HepG2 (cell line): ENCODE measurements around the gene FAAP100. TPM values are rescaled to one million over a fixed set of nuclear protein-coding genes. Genes with fewer than 3 reads are reported as not detected.
A peak's percentile ranks its signal among the peaks of the same experiment; 100 is the strongest.

Experiments used
- EP300 ChIP-seq, 3 experiments: sonication (generic) in 1 of 3; formaldehyde crosslinking in 1 of 3; IDR thresholded peaks; 2 replicates each; pipeline versions ENCODE4 v1.5.1 to v1.6.1; 2011 to 2020; ENCODE audit warnings: low read depth in 2 of 3, low read length in 2 of 3, borderline replicate concordance in 1 of 3, improper control_type of control experiment in 1 of 3, mild to moderate bottlenecking in 1 of 3, missing genetic modification reagents in 1 of 3, moderate library complexity in 1 of 3
- FOXA1 ChIP-seq, 2 experiments: fragments of 450-650 bp in 1 of 2; sonication (generic) in 1 of 2; formaldehyde crosslinking in 1 of 2; IDR thresholded peaks; 2 replicates each; pipeline versions ENCODE4 v1.4.0 to v1.6.1; 2016 to 2020; ENCODE audit warnings: missing genetic modification reagents in 1 of 2
- NCOA2 ChIP-seq: sonication (generic); formaldehyde crosslinking; IDR thresholded peaks from 2 replicates; pipeline ENCODE4 v1.8.0; 2022; ENCODE audit warnings: inconsistent platforms
- THRA ChIP-seq: sonication (generic); formaldehyde crosslinking; IDR thresholded peaks from 2 replicates; pipeline ENCODE4 v1.4.0; 2020; ENCODE audit warnings: missing genetic modification reagents, borderline replicate concordance
- ZBTB43 ChIP-seq: sonication (generic); formaldehyde crosslinking; conservative IDR thresholded peaks from 2 replicates; pipeline ENCODE4 v1.4.0; 2020; ENCODE audit warnings: missing genetic modification reagents
- ZNF234 ChIP-seq: sonication (generic); formaldehyde crosslinking; conservative IDR thresholded peaks from 2 replicates; pipeline ENCODE4 v1.5.1; 2020; ENCODE audit warnings: mild to moderate bottlenecking, missing genetic modification reagents
- ZNF256 ChIP-seq: sonication (generic); formaldehyde crosslinking; conservative IDR thresholded peaks from 2 replicates; pipeline ENCODE4 v1.4.0; 2020; ENCODE audit warnings: missing genetic modification reagents
- ZNF331 ChIP-seq: sonication (generic); formaldehyde crosslinking; IDR thresholded peaks from 2 replicates; pipeline ENCODE4 v1.4.0; 2020; ENCODE audit warnings: missing genetic modification reagents
- ZNF629 ChIP-seq: sonication (generic); formaldehyde crosslinking; conservative IDR thresholded peaks from 2 replicates; pipeline ENCODE4 v1.5.0; 2020; ENCODE audit warnings: missing genetic modification reagents
- polyA plus RNA-seq, 8 experiments: library from polyadenylated mRNA; depleted of rRNA in 3 of 8; stranded (reverse) in 7 of 8; unstranded in 1 of 8; fragments of >200 nt; fragmentation: Illumina TruSeq in 4 of 8; extraction: Trizol in 4 of 8; gene quantifications; 2 replicates each; pipeline versions ENCODE4 v1.2.1 to v1.2.3, GENCODE V29; 2011 to 2016; ENCODE audit warnings: low read depth in 4 of 8, missing spikeins in 1 of 8, mixed read lengths in 1 of 8; ENCODE audit not compliant: insufficient read depth in 1 of 8
- total RNA-seq, 5 experiments: library from RNA; depleted of rRNA; stranded (reverse); fragments of >200 nt; fragmentation: Illumina TruSeq; extraction: Trizol; gene quantifications; 2 replicates each; pipeline ENCODE4 v1.2.3, GENCODE V29; 2016; ENCODE audit warnings: low read depth in 1 of 5
- TF ChIP-seq, protein P1 (sequence below): IDR thresholded peaks from 2 replicates; pipeline ENCODE4 v1.6.1; 2012; ENCODE audit warnings: low read length, improper control_type of control experiment
- TF ChIP-seq, protein P2 (sequence below): sonication (generic); formaldehyde crosslinking; IDR thresholded peaks from 2 replicates; pipeline ENCODE4 v1.5.0; 2020; ENCODE audit warnings: mild to moderate bottlenecking, missing genetic modification reagents, borderline replicate concordance

FAAP100 gene
- total and polyA plus RNA-seq, 2 of the 13 experiments (the other 11 are each of a cell fraction or from before 2014, with no cell fraction given), result 7.6 to 20.8 TPM

DNA sequence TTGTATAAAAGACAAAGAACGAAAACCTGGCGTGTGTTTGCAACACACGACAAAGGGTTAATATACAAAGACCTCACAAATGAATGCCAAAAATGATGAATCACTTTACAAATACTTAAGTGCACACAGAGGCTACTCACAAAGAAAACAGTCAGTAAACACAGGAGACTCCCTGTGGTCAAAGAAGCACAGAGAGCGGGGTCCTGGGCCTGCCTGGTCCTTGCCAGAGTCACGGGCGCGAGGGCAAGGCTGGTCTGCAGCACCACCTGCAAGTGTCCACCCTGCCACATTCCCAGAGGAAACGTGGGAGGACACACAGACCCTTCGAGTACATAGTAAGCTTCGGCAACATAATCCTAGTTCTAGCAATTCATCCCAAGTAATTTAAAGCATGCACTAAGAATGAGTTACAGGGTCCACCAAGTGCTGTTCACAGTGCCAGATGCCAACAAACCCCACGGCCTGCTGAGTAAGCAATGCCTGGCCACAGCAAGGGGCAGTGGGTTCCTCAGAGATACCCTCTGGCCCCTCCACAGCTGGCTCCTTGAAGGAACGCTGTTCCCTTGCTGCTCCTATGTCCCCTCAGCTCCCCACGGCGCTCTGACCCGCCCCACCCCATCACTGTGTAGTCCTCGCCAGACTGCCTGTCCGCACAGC is 24.6 kb upstream of the FAAP100 start (continued):
- TF ChIP-seq, protein P1, sequence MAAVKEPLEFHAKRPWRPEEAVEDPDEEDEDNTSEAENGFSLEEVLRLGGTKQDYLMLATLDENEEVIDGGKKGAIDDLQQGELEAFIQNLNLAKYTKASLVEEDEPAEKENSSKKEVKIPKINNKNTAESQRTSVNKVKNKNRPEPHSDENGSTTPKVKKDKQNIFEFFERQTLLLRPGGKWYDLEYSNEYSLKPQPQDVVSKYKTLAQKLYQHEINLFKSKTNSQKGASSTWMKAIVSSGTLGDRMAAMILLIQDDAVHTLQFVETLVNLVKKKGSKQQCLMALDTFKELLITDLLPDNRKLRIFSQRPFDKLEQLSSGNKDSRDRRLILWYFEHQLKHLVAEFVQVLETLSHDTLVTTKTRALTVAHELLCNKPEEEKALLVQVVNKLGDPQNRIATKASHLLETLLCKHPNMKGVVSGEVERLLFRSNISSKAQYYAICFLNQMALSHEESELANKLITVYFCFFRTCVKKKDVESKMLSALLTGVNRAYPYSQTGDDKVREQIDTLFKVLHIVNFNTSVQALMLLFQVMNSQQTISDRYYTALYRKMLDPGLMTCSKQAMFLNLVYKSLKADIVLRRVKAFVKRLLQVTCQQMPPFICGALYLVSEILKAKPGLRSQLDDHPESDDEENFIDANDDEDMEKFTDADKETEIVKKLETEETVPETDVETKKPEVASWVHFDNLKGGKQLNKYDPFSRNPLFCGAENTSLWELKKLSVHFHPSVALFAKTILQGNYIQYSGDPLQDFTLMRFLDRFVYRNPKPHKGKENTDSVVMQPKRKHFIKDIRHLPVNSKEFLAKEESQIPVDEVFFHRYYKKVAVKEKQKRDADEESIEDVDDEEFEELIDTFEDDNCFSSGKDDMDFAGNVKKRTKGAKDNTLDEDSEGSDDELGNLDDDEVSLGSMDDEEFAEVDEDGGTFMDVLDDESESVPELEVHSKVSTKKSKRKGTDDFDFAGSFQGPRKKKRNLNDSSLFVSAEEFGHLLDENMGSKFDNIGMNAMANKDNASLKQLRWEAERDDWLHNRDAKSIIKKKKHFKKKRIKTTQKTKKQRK, result no peak
- TF ChIP-seq FOXA1 (IDR thresholded peaks at IDR 0.05), result 0 out of 2 replicates have a peak, but pooled peaks have one; percentile 17
- peak; percentile 75 for TF ChIP-seq FOXA1 (CRISPR knock-in tag; IDR thresholded peaks at IDR 0.05)
- TF ChIP-seq ZBTB43 (CRISPR knock-in tag), result no peak
- no peak for TF ChIP-seq ZNF256 (CRISPR knock-in tag)
- TF ChIP-seq ZNF629 (CRISPR knock-in tag), result no peak
- TF ChIP-seq ZNF331 (CRISPR knock-in tag), result 0 out of 2 replicates have a peak, but pooled peaks have one; percentile 12
- no peak for TF ChIP-seq ZNF234 (CRISPR knock-in tag)
- peak; percentile 32; the same call in 1 of the 2 replicates for TF ChIP-seq NCOA2
- TF ChIP-seq THRA (CRISPR knock-in tag), result peak; percentile 29; the same call in 1 of the 2 replicates
- peak in 1 of 2 experiments; percentile 73; a peak in 2 of 4 replicates for TF ChIP-seq EP300 (IDR thresholded peaks at IDR 0.05; ENCODE audit: low read depth in 2 of 2, low read length in 2 of 2)
- no peak for TF ChIP-seq EP300 (CRISPR knock-in tag; IDR thresholded peaks at IDR 0.05; ENCODE audit: borderline replicate concordance)
- TF ChIP-seq, protein P2, sequence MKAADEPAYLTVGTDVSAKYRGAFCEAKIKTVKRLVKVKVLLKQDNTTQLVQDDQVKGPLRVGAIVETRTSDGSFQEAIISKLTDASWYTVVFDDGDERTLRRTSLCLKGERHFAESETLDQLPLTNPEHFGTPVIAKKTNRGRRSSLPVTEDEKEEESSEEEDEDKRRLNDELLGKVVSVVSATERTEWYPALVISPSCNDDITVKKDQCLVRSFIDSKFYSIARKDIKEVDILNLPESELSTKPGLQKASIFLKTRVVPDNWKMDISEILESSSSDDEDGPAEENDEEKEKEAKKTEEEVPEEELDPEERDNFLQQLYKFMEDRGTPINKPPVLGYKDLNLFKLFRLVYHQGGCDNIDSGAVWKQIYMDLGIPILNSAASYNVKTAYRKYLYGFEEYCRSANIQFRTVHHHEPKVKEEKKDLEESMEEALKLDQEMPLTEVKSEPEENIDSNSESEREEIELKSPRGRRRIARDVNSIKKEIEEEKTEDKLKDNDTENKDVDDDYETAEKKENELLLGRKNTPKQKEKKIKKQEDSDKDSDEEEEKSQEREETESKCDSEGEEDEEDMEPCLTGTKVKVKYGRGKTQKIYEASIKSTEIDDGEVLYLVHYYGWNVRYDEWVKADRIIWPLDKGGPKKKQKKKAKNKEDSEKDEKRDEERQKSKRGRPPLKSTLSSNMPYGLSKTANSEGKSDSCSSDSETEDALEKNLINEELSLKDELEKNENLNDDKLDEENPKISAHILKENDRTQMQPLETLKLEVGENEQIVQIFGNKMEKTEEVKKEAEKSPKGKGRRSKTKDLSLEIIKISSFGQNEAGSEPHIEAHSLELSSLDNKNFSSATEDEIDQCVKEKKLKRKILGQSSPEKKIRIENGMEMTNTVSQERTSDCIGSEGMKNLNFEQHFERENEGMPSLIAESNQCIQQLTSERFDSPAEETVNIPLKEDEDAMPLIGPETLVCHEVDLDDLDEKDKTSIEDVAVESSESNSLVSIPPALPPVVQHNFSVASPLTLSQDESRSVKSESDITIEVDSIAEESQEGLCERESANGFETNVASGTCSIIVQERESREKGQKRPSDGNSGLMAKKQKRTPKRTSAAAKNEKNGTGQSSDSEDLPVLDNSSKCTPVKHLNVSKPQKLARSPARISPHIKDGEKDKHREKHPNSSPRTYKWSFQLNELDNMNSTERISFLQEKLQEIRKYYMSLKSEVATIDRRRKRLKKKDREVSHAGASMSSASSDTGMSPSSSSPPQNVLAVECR, result no peak
